ENCODE data around the gene CASK. TPM values are rescaled to one million over a fixed set of nuclear protein-coding genes. Genes with fewer than 3 reads are reported as not detected.

CASK gene
- total RNA-seq, 1 experiment from 2014 or later = 14.1 TPM

- no peak for DNase-seq (ENCODE audit: low read depth)
Observed at GRCh38 chrX:41827886-41828285, 95.5 kb downstream of the CASK start.

GRCh38 chrX:41825796-41826195 lies 97.6 kb downstream of the CASK start:
- no peak for DNase-seq (ENCODE audit: low read depth)

DNA sequence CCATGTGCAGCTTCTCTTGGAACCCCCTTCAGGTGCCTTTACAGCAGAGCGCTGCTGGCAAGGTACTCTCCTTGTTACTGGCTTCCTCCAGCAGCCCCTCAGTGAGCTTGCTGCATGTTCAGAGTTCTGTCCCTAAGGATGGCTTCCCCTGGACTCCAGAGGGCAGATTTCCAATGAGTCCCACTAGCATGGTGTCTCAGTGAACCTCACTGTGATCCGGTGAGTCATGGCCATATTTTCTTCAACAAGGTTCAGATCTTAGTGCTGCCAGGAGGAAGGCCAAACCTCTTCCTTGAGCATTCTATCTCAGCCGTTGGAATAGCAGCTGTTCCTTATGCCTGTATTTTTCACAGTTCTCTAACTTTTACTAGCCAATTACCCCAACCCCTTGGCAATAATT lies 98.8 kb downstream of the CASK start:
- DNase-seq (ENCODE audit: low read depth) = peak; percentile 45

- DNase-seq (ENCODE audit: low read depth) = no peak
Observed at GRCh38 chrX:41823402-41823801, 100.0 kb downstream of the CASK start.

DNA sequence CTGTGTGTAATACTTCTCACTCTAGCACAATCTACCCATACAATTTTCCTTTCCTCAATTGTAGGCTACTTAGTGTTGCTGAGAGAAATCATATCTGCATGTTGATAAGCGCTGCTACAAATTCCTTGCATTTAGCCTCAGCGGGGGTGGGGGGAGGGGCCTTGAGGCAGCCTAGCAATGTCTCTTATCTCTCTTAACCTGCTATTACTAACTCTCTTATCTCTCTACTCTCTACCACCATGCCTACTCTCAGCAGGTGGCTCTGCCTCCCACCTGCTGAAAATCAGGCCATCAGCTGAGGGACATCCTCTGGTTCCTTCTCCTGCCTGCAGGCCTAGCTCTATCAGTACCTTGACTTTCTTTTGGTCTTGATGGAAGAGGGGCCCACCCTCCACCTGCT lies 100.5 kb downstream of the CASK start:
- DNase-seq (ENCODE audit: low read depth) = no peak

GRCh38 chrX:41808047-41808446 lies 115.3 kb downstream of the CASK start:
- no peak for DNase-seq (ENCODE audit: low read depth)

DNA sequence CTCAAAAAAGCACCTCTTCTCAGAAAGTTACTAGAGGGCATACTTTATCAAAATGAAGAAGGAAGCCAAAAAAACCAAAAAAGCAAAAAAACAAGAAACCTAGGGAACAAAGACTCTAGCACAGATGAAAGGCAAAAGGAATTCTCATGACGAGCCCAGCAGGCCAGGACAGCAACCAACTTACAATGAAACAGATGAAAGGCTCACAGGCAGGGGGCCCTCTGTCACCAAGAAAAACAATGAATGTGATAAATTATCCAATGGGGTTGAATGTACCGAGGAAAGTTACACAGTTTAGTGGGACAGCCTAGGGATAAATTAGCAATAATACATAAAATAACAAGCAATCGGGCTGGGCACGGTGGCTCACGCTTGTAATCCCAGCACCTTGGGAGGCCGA lies 120.4 kb downstream of the CASK start:
- DNase-seq (ENCODE audit: low read depth) = no peak

DNA sequence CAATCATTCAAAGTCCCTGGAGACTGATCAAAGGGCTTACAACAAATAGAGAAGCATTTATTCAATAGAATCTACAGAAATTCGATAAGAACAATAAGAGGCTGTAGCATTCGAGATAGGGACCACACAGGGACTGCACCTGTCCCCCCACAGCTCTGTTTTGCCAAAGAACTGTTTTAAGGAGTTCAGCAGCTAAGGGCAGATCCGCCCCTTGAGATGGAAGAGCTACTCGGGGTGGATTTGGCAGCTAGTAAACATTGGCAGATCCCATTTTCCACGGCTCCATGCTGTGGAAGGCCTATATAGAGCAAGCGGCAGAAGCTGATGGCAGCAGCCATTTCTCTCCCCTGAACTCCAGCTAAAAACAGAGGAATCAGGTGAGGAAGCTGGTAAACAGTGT lies 123.7 kb downstream of the CASK start:
- DNase-seq (ENCODE audit: low read depth) = no peak

GRCh38 chrX:41796577-41796976 lies 126.8 kb downstream of the CASK start:
- no peak for DNase-seq (ENCODE audit: low read depth)

- DNase-seq (ENCODE audit: low read depth) = no peak
Observed at GRCh38 chrX:41796046-41796445, 127.3 kb downstream of the CASK start.

DNA sequence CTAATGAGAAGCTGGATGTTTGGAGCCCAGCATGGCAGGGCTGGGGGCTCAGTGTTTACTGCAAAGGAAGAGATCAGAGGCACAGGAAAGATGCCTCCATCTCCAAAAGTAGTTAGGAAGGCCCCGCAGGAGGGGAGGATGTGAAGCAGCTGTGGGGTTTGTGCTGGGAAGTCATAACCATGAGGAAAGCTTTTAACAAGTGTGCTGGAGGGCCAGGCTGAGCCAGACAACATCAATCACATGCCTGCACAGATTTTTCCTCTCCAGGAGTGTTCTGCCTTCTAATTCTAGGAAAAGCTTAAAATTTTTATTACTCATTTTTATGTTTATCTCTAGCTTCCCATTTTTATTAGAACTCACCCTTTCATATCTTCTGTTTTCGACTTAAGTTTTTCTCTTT lies 134.0 kb downstream of the CASK start:
- no peak for DNase-seq (ENCODE audit: low read depth)

GRCh38 chrX:41785685-41786084 lies 137.7 kb downstream of the CASK start:
- peak; percentile 46 for DNase-seq (ENCODE audit: low read depth)

- DNase-seq (ENCODE audit: low read depth) = peak; percentile 13
Observed at GRCh38 chrX:41781500-41781899, 141.9 kb downstream of the CASK start.

DNA sequence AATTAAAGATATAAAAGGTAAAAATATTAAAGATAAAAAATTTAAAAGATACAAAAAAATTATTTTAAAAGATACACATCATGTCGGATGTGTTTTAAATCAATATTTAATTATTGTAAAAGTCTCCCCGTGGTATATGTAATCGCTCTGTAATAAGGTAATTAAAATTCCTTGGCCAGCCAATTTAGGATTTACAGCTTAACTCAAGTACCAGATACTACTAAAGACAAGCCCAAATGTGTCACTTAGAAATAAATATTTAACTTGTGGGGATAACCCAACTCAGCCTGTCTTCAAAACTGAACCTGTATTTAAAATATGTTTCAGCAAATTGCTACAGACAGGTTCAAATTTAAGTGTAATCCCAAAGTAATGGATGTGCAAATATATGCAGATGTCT lies 143.4 kb downstream of the CASK start:
- no peak for DNase-seq (ENCODE audit: low read depth)

GRCh38 chrX:41779030-41779564 lies 144.3 kb downstream of the CASK start:
- peak; percentile 73 for DNase-seq (ENCODE audit: low read depth)

DNA sequence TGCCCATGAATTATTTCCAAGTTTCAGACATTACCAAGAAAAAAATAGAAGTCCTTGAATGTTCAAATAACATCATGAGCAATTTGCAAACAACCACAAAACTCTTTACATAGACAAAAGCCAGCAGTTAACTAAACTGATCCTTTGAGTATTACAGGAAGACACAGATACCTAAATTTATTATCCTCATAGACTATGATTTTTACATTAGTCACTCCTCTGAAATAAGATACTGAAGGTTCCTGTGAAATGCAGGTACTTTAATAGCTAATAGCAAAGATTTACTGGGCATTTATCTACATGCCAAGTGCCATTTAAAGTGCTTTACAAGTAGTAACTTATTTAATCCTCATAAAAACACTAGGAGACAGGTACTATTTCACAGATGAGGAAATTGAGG lies 161.7 kb downstream of the CASK start:
- no peak for DNase-seq (ENCODE audit: low read depth)

DNA sequence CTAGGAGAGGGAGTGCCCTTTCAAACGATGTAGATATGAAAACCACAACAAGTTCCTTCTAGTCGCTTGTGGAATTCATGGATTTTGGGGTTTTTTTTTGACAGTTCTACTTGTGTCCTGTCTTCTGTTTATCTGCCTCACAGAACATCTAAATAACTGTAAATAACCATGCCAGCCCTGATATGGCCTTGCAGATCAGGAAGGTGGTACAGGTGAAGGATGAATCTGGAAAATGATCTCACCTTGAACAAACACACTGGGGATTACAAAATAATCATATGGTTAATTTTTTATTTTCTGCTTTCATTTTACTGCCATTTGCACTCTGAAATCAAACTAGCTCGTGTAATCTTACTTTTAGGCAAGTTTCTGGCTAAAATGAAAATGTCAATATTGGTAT lies 162.2 kb downstream of the CASK start:
- DNase-seq (ENCODE audit: low read depth) = no peak

DNA sequence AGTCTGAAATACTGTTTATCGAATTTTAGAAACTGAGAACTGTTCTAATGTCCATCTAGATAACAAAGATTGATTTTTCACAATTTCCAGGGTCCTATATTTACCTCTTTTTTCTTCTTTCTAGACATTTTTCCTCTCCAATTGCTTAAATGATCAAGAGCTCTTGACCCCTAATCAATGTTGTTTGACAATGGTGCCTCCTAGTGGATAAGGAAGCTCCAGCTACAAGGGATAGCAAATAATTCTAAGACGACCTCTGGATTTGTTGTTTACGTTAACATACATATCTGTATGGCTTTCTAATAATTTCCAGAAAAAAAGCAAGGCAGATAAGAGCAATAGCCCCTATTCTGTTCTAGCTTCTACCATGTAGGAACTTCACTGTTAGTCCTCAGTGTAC lies 163.5 kb downstream of the CASK start:
- DNase-seq (ENCODE audit: low read depth) = no peak

DNA sequence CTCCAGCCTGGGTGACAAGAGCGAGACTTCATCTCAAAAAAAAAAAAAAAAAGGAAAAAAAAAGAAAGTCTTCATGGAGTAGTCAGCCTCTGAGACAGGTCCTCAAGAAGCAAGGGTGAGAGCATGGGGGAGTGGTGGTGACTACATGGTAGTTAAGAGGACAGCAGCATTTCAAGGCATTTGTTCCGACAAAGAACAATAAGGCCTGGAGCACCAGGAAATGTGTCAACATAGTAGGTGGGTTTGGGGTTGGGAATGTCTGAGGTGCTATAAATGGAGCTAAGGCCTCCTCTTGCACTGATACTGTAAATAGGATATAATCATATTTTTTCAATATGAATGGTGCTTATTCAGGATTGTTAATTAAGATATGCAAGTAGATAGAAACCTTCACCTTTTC lies 165.0 kb downstream of the CASK start:
- DNase-seq (ENCODE audit: low read depth) = no peak

DNA sequence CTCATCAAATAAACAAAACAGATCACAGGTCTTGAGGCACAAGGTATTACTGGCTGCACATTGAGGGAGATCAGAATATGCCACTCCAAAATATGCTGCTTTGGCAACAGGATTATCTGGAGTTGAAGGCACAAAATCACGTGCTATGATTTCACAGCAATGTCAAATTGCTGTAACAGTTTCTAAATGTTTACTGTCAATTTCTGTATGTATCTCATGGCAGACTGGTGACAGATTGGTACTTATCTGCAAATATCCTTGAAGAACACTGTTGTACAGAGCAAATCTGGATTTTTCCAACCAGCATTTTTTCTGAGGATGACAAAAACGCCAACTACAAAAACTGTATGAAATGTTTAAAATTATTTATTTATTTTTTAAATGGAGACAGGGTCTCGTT lies 172.6 kb downstream of the CASK start:
- DNase-seq (ENCODE audit: low read depth) = no peak

- no peak for DNase-seq (ENCODE audit: low read depth)
Observed at GRCh38 chrX:41739871-41740270, 183.5 kb downstream of the CASK start.

GRCh38 chrX:41737065-41737464 lies 186.3 kb downstream of the CASK start:
- DNase-seq (ENCODE audit: low read depth) = no peak

DNA sequence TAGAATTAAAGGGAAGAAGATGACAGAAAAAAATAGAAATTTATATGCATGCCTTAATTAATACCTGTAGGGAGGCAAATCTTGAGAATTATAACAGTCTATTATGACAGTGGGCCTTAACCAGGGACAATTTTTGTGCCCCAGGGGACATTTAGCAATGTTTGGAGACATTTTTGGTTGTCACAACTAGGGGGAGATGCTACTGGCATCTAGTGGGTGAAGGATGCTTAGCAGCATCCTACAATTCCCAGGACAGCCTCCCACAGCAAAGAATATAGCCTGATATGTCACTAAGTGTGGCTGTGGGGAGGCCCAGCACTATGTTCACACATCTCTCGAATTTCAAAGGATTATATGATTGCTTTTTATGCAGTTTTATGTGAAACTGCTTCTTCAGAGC lies 188.8 kb downstream of the CASK start:
- DNase-seq (ENCODE audit: low read depth) = no peak

DNA sequence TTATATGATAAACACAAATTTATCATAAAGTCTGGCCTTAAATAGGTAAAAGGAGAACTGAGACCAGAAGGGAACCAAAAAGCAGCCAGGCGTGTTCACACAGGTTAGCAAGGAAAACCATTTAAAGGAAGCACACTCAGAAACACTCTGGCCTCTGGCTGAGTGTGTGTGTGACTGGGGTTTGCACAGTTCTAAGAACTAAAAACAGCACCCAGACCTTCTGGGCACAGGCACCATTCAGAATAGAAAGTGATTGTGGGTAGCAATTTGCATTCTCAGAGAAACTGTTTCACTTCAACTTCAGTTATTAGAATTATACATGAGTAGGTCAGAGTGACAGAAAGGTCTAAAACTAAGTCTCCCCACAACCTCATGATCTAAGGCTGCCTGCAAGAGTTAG lies 189.4 kb downstream of the CASK start:
- DNase-seq (ENCODE audit: low read depth) = no peak

- no peak for DNase-seq (ENCODE audit: low read depth)
Observed at GRCh38 chrX:41732260-41732659, 191.1 kb downstream of the CASK start.
